ENCODE results near the gene ZBTB42.
"Not testable (repeated sequence)": the region's sequence is repeated elsewhere in the genome, so short reads cannot be mapped to it uniquely, and the experiment has no call there.

DNA sequence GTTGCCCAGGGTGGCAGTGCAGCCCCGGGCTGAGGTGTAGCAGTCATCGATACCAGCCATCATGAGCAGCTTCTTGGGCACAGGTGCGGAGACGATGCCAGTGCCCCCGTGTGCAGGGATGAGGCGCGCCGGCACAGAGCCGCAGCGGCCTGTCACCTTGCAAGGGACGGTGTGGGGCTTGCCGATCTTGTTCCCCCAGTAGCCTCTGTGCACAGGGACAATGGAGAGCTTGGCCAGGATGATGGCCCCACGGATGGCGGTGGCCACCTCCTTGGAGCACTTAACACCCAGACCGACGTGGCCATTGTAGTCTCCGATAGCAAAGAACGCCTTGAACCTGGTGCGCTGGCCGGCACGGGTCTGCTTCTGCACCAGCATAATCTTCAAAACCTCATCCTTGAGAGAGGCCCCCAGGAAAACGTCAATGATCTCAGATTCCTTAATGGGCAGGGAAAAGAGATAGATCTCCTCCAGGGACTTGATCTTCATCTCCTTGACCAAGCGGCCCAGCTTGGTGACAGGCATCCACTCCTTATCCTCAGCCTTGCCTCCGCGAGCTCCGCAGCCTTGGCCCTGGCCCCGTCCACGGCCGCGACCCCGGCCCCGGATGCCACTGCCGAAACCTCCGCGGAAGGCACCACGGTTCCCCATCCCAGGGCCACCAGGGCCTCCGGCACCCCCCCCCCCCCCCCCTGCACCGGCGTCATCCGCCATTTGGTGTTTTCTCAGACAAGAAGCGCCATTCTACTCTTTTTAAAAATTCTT is 35.5 kb downstream of the ZBTB42 start:
- TF ChIP-seq, protein P1, sequence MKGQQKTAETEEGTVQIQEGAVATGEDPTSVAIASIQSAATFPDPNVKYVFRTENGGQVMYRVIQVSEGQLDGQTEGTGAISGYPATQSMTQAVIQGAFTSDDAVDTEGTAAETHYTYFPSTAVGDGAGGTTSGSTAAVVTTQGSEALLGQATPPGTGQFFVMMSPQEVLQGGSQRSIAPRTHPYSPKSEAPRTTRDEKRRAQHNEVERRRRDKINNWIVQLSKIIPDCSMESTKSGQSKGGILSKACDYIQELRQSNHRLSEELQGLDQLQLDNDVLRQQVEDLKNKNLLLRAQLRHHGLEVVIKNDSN (CRISPR knock-in tag; IDR thresholded peaks at IDR 0.05): not testable (repeated sequence)
- not testable (repeated sequence) for TF ChIP-seq FOXP1 (CRISPR knock-in tag; IDR thresholded peaks at IDR 0.05; ENCODE audit: borderline replicate concordance); NFYB (CRISPR knock-in tag; conservative IDR thresholded peaks at IDR 0.05; ENCODE audit: low read depth); SP1 (CRISPR knock-in tag; conservative IDR thresholded peaks at IDR 0.05); CREB1 (CRISPR knock-in tag; IDR thresholded peaks at IDR 0.05)
- TF ChIP-seq, protein P2, sequence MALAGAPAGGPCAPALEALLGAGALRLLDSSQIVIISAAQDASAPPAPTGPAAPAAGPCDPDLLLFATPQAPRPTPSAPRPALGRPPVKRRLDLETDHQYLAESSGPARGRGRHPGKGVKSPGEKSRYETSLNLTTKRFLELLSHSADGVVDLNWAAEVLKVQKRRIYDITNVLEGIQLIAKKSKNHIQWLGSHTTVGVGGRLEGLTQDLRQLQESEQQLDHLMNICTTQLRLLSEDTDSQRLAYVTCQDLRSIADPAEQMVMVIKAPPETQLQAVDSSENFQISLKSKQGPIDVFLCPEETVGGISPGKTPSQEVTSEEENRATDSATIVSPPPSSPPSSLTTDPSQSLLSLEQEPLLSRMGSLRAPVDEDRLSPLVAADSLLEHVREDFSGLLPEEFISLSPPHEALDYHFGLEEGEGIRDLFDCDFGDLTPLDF (CRISPR knock-in tag; IDR thresholded peaks at IDR 0.05): not testable (repeated sequence)
- TF ChIP-seq, protein P3, sequence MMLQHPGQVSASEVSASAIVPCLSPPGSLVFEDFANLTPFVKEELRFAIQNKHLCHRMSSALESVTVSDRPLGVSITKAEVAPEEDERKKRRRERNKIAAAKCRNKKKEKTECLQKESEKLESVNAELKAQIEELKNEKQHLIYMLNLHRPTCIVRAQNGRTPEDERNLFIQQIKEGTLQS (CRISPR knock-in tag; conservative IDR thresholded peaks at IDR 0.05): not testable (repeated sequence)
- TF ChIP-seq, protein P4, sequence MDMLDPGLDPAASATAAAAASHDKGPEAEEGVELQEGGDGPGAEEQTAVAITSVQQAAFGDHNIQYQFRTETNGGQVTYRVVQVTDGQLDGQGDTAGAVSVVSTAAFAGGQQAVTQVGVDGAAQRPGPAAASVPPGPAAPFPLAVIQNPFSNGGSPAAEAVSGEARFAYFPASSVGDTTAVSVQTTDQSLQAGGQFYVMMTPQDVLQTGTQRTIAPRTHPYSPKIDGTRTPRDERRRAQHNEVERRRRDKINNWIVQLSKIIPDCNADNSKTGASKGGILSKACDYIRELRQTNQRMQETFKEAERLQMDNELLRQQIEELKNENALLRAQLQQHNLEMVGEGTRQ (CRISPR knock-in tag; IDR thresholded peaks at IDR 0.05): not testable (repeated sequence)
- TF ChIP-seq, protein P5, sequence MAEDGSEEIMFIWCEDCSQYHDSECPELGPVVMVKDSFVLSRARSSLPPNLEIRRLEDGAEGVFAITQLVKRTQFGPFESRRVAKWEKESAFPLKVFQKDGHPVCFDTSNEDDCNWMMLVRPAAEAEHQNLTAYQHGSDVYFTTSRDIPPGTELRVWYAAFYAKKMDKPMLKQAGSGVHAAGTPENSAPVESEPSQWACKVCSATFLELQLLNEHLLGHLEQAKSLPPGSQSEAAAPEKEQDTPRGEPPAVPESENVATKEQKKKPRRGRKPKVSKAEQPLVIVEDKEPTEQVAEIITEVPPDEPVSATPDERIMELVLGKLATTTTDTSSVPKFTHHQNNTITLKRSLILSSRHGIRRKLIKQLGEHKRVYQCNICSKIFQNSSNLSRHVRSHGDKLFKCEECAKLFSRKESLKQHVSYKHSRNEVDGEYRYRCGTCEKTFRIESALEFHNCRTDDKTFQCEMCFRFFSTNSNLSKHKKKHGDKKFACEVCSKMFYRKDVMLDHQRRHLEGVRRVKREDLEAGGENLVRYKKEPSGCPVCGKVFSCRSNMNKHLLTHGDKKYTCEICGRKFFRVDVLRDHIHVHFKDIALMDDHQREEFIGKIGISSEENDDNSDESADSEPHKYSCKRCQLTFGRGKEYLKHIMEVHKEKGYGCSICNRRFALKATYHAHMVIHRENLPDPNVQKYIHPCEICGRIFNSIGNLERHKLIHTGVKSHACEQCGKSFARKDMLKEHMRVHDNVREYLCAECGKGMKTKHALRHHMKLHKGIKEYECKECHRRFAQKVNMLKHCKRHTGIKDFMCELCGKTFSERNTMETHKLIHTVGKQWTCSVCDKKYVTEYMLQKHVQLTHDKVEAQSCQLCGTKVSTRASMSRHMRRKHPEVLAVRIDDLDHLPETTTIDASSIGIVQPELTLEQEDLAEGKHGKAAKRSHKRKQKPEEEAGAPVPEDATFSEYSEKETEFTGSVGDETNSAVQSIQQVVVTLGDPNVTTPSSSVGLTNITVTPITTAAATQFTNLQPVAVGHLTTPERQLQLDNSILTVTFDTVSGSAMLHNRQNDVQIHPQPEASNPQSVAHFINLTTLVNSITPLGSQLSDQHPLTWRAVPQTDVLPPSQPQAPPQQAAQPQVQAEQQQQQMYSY (CRISPR knock-in tag; IDR thresholded peaks at IDR 0.05): not testable (repeated sequence)
- TF ChIP-seq, protein P6, sequence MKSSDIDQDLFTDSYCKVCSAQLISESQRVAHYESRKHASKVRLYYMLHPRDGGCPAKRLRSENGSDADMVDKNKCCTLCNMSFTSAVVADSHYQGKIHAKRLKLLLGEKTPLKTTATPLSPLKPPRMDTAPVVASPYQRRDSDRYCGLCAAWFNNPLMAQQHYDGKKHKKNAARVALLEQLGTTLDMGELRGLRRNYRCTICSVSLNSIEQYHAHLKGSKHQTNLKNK (CRISPR knock-in tag; IDR thresholded peaks at IDR 0.05): not testable (repeated sequence)
- TF ChIP-seq, protein P7, sequence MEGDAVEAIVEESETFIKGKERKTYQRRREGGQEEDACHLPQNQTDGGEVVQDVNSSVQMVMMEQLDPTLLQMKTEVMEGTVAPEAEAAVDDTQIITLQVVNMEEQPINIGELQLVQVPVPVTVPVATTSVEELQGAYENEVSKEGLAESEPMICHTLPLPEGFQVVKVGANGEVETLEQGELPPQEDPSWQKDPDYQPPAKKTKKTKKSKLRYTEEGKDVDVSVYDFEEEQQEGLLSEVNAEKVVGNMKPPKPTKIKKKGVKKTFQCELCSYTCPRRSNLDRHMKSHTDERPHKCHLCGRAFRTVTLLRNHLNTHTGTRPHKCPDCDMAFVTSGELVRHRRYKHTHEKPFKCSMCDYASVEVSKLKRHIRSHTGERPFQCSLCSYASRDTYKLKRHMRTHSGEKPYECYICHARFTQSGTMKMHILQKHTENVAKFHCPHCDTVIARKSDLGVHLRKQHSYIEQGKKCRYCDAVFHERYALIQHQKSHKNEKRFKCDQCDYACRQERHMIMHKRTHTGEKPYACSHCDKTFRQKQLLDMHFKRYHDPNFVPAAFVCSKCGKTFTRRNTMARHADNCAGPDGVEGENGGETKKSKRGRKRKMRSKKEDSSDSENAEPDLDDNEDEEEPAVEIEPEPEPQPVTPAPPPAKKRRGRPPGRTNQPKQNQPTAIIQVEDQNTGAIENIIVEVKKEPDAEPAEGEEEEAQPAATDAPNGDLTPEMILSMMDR (IDR thresholded peaks at IDR 0.05): not testable (repeated sequence)
- TF ChIP-seq, protein P8, sequence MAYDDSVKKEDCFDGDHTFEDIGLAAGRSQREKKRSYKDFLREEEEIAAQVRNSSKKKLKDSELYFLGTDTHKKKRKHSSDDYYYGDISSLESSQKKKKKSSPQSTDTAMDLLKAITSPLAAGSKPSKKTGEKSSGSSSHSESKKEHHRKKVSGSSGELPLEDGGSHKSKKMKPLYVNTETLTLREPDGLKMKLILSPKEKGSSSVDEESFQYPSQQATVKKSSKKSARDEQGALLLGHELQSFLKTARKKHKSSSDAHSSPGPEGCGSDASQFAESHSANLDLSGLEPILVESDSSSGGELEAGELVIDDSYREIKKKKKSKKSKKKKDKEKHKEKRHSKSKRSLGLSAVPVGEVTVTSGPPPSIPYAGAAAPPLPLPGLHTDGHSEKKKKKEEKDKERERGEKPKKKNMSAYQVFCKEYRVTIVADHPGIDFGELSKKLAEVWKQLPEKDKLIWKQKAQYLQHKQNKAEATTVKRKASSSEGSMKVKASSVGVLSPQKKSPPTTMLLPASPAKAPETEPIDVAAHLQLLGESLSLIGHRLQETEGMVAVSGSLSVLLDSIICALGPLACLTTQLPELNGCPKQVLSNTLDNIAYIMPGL (CRISPR knock-in tag; IDR thresholded peaks at IDR 0.05): not testable (repeated sequence)
- TF ChIP-seq, protein P9, sequence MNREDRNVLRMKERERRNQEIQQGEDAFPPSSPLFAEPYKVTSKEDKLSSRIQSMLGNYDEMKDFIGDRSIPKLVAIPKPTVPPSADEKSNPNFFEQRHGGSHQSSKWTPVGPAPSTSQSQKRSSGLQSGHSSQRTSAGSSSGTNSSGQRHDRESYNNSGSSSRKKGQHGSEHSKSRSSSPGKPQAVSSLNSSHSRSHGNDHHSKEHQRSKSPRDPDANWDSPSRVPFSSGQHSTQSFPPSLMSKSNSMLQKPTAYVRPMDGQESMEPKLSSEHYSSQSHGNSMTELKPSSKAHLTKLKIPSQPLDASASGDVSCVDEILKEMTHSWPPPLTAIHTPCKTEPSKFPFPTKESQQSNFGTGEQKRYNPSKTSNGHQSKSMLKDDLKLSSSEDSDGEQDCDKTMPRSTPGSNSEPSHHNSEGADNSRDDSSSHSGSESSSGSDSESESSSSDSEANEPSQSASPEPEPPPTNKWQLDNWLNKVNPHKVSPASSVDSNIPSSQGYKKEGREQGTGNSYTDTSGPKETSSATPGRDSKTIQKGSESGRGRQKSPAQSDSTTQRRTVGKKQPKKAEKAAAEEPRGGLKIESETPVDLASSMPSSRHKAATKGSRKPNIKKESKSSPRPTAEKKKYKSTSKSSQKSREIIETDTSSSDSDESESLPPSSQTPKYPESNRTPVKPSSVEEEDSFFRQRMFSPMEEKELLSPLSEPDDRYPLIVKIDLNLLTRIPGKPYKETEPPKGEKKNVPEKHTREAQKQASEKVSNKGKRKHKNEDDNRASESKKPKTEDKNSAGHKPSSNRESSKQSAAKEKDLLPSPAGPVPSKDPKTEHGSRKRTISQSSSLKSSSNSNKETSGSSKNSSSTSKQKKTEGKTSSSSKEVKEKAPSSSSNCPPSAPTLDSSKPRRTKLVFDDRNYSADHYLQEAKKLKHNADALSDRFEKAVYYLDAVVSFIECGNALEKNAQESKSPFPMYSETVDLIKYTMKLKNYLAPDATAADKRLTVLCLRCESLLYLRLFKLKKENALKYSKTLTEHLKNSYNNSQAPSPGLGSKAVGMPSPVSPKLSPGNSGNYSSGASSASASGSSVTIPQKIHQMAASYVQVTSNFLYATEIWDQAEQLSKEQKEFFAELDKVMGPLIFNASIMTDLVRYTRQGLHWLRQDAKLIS (CRISPR knock-in tag; IDR thresholded peaks at IDR 0.05; ENCODE audit: borderline replicate concordance): not testable (repeated sequence)

Data from WTC11 (cell line).